ENCODE results near the gene D2HGDH.
A peak's percentile ranks its signal among the peaks of the same experiment; 100 is the strongest.
"Not testable (repeated sequence)": the region's sequence is repeated elsewhere in the genome, so short reads cannot be mapped to it uniquely, and the experiment has no call there.

The D2HGDH gene

DNA sequence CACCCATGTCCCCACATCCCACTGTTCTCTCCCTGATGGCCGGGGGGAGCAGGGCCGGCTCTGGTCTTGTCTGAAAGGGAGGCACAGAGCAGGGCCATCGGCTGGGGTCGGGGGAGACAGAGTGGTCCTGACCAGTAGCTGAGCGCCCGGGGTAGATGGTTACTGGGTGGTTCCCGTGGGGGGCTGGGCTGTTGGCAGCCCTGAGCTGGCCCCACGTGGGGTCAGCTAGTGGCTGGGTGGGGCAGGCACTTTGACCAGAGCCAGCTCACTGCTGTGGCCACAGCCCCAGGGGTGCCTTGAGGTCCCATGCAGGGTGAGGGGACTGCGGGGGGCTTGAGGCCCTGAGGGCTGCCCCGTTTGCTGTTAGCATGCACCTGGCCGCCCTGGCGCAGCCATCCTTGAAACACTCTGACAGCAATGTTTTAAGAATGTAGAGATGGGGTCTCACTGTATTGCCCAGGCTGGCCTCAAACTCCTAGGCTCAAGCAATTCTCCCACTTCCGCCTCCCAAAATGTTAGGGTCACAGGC, 62.2 kb downstream of the D2HGDH start:
- DNase-seq: no peak

DNA sequence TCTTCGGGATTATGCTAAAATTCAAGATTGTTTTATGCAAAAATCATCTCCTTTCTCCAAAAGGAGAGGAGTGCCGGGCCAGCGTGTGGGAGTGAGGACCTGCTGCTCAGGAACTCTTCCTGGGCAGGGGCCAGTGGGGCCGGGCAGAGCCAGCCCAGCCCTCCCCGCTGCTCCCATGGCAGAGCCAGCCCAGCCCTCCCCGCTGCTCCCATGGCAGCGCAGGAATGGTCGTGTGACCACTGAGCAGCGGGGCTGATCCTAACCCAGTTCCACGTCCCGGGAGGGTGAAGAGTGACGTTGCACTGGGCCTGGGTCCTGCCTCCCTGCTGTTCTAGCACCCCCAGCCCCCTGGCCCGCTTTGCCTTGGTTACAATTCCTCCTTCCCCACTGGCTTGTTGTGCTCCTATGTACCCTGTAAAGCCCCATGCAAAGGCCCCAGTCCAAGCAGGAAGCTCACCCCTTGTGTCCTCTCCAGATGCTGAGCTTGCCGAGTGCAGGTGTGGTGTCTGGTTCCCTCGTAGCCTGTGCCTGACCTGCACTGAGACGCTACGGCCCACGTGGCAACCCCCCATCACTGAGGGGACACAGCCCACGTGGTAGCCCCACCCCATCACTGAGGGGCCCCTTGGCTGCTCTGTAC, 63.1 kb downstream of the D2HGDH start:
- DNase-seq: no peak

DNA sequence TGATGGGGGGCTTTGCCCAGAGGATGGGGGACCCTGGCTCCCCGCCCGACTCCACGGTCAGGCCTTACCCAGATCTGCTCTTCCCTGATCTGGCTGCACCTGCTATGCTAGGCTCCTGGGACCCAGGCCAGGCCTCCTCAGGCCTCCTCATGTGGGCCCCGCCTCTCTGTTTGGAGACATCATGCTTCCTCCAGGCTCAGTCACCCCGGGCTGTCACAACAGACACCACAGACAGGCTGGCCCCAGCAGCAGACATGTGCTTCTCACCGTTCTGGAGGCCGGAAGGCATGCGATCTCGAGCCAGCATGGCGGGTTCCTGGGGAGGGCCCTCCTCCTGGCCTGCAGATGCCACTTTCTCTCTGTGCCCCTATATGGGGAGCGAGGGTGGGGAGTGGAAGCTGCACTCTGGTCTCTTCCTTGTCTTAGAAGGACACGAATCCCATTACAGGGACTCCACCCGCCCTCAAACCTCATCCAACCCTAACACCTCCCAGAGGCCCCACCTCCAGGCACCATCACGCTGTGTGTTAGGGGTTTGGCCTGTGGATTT, 63.7 kb downstream of the D2HGDH start:
- no peak for DNase-seq

DNA sequence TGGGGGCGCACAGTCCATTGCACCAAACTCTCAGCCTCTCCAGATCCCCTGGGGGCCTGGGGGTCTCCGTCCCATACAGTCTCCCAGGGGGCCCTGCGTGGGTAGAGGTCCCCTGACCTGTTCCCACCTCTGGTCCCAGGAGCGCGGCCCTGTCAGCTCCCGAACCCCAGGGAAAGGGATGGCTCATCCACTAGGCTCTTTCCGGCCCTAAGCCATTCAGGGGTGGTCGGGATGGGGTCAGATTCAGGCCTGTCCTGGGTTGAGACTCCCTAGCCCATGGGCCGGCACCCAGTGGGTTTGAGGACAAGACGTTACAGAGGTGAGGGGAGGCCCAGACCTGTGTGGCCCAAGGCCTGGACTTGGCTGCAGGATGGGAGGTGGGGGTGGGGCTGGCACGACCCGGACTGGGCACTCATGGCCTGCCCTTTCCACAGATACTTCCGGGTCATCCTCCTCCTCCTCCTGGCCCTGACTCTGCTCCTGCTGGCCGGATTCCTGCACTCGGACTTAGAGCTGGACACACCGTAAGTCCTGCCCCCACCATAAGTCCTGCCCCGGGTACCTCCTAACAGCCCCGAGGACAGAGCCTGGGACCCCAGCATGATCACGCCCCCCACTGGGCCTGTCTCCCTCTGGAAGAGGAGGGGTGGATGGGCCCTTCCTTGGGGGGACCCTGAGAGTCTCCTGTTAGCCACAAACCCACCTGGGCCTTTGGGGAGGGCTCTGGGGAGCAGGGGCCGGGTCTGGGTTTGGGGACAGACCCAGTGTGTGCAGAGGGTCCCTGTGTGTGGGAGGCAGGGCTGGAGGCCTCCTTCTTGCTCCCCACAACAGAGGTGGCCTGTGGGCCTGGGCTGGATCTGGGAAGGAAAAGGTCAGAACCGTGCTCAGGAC, 64.4 kb downstream of the D2HGDH start:
- no peak for DNase-seq

DNA sequence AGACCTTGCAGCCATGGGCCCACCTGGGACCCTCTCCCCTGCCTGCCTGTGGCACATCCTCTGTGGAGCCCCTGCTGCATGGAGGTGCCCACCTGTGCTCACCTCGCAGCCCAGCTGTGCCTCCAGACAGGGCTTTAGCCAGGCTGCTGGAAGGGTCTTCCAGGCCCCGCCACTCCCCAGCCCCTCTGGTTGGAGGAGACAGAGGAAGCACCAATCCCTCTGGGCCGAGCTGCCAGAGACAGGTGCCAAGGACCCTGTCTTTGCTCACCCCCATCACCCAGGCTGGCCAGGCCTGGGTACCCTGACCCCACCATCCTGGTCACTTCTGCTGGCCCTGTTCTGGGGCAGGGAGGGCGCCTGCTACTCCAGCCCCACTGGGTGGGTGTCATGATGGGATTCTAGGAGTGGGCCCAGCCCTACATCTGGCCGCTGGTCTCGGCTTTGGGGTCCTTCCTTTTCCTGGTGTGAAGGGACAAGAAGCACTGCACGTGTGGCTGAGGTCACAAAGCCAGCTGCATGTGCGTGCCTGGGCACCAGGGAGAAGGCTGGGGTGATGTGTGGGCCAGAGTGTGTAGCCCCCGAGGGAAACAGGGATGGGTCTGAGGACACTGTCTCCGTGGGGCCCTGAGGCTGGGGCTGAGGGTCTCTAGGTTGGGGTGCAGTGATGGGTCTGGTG, 65.2 kb downstream of the D2HGDH start:
- no peak for DNase-seq

DNA sequence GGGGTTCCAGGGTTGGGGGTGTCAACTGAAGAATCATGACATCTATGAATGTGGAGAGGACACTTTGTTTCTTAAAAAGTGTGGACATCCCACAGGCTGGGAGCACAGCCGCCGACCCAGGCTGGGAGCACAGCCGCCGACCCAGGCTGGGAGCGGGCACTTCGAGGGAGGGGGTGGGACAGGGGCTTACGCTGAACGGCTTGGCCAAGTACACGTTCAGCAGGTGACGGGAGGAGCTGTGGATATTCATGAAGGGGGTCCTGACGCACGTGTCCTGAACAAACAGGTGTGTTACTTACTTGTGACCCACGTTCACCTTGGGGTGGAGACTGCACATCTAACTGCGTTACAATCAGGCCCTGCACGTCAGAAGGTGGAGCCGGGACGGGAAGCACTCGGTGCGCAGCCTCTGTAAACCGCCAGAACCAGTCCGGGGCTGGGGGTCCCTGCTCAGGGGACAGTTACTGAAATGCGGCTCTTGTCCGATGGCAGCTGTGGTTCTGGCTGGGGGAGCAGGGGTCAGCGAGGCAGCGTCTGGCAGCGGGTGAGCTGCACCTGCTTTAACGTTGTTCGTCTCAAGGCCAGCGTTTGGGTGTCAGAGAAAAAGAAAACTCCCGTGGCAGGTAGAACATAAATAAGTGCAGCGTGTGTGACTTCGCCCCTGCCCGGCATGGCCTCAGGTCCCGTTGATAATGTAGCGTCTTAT, 65.9 kb downstream of the D2HGDH start:
- DNase-seq: not testable (repeated sequence)

DNA sequence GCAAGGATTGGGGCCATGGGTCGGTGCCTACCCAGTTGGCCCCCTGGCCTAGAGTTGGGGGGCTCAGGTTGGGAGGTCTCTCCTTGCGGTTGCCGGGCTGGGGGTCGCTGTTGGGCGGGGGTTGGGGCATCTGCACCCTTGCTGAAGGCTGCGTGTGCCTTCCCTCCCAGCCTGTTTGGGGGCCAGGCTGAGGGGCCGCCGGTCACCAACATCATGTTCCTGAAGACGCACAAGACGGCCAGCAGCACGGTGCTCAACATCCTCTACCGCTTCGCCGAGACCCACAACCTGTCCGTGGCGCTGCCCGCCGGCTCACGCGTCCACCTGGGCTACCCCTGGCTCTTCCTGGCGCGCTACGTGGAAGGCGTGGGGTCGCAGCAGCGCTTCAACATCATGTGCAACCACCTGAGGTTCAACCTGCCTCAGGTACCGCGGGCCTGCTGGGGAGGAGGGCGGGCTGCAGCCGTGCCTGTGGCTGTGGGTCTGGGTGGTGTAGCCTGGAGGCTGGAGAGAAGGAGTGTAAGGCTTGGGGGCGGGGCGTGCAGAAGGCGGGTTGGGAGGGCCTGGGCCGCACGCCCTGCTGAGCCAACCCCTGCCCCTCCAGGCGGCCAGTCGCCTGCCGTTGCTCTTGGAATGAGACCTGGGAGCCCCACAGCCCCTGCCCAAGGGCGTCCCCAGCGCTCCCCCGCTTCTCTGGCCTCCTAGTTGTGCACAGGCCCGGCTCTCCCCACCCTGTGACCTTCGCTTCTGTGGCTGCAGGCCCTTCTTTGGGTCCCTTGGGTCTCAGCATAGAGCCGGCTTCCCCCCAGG, 67.4 kb downstream of the D2HGDH start:
- DNase-seq: no peak

DNA sequence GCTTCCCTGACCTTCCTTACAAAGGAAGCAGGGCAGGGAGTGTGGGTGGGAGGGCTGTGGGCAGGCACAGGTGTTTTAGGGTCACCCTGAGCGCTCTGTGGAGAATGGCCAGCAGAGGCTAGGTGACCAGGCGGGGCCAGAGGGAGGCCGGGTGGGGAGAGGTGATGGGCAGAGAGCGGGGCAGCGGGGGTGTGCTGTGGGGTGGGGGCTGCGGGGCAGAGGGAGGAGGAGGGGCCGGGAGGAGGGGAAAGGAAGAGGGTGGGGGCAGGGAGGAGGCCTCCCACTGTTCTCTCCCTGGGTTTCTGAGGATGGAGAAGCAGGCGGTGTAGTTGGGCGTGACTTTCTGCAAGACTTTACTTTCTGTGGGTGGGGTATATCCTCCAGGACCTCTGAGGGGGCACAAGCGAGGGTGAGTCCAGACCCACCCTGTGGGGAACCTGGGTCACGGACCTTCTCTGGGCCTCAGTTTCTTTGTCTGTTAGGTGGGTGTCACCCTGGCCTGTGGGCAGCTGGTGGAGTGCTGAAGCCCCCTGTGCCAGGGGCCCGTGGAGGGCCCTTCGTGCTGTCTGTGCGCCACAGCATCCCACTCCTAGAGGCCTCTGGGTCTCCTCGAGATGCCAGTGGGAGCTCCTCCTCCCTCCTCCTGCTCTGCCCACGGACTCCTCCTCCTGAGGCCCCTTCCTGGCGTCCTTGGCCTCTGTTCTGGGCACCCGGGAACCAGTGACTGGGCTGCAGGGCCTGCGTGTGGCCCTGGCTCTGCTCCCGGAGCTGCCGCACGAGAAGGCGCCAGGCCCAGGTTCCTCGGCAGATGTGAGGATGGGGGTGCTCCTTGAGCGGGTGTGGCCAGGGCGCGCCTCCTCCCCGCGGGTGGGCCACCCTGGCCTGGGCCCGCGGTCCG, 68.2 kb downstream of the D2HGDH start:
- DNase-seq: no peak

DNA sequence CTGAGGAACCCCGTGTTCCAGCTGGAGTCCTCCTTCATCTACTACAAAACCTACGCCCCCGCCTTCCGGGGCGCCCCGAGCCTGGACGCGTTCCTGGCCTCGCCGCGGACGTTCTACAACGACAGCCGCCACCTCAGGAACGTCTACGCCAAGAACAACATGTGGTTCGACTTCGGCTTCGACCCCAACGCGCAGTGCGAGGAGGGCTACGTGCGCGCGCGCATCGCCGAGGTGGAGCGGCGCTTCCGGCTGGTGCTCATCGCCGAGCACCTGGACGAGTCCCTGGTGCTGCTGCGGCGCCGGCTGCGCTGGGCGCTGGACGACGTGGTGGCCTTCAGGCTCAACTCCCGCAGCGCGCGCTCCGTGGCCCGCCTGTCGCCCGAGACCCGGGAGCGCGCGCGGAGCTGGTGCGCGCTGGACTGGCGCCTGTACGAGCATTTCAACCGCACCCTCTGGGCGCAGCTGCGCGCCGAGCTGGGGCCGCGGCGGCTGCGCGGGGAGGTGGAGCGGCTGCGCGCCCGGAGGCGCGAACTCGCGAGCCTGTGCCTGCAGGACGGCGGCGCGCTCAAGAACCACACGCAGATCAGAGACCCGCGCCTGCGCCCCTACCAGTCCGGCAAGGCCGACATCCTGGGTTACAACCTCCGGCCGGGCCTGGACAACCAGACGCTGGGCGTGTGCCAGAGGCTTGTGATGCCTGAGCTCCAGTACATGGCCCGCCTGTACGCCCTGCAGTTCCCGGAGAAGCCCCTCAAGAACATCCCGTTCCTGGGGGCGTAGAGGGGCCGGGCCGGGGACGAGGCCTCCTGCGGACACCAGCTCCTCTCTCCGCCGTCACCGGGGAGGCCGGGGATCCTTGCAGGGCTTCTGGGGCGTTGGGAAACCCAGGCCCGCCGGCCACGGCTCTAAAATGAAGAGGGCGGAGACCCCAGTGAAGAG, 69.2 kb downstream of the D2HGDH start:
- DNase-seq: peak; percentile 58

DNA sequence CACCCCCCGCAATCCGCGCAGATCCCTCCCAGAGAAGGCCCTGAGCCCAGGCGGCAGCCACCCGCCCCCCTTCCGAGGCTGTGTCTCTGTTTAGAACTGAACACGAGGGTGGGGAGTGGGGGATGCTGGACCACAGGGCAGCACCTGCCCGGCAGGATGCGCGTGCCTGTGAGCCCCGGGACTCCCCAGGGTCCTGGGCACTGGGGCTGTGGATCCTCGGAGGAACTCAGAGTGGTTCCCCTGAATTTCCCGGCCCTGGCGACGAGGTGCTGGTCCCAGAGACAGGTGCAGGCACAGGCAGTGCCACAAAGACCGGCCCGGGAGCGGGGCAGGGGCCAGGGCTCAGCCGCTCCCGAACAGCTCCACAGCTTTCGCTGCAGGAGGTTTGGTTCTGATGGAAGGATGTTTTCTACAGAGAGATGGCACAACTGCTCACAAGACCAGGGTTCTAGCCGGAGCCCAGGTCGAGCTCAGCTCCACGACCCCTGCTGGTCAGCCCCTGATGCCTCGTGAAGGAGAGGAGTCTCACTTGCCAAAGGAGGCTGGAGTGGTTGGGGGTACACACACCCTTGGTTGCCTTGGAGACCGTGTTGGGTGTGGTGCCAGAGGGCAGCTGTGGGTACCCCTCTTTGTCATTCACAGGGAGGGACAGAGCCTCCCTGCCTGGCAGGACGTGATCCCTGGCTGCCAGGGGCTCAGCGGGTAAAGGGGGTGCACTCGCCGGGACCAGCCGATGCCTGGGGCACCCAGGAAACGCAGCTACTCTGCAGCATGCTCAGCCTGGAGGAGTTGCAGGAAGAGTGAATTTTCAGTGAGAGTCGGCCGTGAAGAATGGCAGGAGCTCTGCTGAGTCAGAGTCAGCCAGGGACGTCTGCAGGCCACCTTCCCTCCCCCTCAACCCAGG, 70.1 kb downstream of the D2HGDH start:
- peak; percentile 59 for DNase-seq

DNA sequence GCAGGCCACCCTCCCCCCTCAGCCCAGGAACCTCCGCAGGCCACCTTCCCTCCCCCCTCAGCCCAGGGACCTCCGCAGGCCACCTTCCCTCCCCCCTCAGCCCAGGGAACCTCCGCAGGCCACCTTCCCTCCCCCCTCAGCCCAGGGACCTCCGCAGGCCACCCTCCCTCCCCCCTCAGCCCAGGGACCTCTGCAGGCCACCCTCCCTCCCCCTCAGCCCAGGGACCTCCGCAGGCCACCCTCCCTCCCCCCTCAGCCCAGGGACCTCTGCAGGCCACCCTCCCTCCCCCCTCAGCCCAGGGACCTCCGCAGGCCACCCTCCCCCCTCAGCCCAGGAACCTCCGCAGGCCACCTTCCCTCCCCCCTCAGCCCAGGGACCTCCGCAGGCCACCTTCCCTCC, 71.8 kb downstream of the D2HGDH start:
- DNase-seq: not testable (repeated sequence)

DNA sequence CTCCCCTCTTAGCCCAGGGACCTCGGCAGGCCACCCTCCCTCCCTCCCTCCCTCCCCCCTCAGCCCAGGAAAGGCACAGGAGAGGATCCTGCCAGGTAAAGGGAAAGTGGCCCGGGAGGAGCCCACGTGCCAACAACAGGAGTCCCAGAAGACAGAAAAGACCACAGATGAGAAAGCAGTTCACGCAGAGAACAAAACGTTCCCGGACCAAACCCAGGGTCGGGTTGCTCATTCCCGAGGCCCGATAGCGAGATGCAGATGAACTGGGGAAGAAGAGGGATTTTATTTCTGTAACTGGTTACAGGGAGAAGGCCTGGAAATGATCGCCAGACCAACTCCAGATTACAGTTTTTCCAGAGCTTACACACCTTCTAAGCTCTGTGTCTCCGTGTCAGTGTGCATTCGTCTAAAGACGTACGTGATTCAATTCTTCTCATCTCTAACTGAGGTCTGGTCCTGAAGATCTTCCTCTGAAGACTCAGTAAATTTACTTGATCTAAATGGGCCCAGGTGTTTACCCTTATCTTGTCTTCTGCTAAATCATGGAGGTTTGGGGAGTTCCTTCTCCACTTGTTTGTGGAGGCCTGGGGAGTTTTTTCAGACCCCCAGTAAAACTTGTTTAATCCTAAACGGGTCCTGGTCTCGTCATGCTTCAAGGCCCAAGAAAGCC, 73.8 kb downstream of the D2HGDH start:
- DNase-seq: no peak

DNA sequence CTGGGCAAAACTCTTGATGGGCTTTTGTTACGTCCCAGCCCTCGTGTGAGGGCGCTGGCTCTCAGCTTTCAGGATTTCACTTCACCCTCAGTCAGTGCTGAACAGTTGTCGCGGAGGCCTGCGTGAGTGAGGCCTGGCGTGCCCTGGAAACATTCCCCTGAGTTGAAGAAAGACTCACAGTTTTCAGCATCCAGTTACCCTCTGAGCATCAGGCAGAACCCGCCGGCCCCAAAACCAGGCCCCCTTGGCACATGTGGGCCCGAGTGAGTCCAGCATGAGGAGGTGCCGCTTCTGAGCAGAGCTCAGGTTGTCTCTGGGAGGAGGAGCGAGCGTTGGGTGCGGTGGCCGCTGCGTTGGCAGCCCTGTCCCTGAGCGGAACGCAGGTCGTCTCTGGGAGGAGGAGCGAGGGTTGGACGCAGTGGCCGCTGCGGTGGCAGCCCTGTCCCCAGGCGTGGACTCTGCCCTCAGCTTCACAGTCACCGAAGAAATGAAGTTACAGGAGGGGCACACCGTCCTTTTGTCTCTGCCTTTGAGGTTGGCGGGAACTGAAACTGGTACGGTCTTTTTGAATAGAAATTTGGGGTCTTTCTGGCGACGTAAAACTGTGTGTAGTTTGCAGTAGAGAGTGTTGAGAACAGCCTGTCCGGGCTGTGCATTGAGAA, 74.4 kb downstream of the D2HGDH start, which contains the start of gene NEU4:
Gene NEU4, plus strand, starts transcription at position 473 of the 662 bp plus-strand sequence. CDS start 5,292 bp downstream, outside the sequence.
- no peak for DNase-seq

DNA sequence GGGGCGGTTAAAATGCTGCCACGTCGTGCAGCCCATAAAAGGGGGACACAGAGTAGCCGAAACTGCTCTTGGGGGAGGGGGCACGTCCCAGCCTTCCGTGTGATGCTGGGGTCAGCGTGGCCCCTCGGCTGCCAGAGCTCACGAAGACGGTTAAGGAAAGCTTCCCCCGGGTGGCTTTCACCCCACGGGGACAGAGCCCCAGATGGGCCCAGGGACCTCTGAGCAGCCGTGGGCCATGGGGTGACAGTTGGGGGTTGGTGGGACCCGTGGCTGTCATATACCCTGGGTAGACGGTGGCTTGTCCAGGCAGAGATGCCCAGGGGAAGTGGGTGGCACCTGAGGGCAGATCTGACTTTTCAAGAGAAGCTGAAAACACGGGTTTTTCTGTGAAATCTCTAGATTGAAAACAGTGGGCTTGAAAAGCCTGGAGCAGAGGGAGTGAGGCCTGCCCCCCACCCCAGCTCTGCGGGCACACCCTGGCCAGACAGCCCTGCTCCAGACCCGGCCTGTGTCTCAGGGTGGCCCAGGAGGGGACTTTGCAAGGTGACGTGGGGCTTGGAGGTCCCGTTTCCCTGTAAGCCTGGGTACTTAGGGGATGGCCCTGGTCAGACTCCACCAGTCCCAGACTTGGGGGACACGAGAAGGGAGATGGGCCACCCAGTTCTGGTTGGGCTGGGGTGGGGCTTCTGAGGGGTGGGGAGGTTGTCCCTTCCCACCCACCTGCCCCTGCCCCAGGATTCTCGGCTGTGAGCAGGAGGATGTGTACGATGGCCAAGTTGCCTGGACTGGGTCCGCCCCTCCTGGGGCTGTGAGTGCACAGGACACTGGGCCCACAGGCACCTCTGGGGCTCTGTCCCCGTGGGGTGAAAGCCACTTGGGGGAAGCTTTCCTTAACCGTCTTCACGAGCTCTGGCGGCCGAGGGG, 75.2 kb downstream of the D2HGDH start:
- DNase-seq: no peak

DNA sequence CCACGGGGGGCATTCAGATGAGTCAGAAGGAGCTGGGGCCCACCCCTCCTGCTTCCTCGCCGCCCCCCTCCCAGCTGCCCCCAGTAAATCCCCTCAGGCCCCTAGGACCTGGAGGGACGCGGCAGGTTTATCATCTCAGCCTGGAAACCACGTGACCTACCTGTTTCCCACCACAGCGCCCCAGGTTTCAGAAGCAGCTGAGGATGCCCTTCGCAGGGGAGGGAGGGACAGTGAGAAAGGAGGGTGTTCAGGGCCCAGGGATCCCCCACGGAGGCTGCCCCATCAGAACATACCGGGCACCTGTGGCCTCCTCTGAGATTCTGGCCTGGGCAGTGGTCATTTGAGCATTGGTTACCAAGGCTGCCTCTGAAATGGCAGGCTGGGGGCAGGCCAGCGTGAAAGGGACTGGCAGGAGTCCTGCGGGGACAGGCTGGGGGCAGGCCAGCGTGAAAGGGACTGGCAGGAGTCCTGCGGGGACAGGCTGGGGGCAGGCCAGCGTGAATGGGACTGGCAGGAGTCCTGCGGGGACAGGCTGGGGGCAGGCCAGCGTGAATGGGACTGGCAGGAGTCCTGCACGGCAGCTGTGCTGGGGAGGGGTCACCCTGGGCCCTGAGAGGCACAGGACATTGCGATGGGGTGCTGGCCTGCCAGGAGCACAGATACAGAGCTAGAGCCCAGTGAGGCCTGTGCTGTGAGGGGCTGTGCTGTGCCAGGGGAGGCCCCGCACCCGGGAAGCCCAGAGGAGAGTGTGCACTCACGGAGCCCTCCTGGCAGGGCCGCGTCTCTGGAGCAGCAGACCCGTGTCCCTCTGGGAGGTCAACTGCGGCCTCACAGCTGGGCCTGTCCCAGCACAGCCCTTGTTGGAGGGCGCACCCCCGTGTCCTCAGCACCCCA, 76.1 kb downstream of the D2HGDH start:
- no peak for DNase-seq
